Measurements from ENCODE around the gene CFAP43.
"Not testable (repeated sequence)": the region's sequence is repeated elsewhere in the genome, so short reads cannot be mapped to it uniquely, and the experiment has no call there.

CFAP43 gene

DNA sequence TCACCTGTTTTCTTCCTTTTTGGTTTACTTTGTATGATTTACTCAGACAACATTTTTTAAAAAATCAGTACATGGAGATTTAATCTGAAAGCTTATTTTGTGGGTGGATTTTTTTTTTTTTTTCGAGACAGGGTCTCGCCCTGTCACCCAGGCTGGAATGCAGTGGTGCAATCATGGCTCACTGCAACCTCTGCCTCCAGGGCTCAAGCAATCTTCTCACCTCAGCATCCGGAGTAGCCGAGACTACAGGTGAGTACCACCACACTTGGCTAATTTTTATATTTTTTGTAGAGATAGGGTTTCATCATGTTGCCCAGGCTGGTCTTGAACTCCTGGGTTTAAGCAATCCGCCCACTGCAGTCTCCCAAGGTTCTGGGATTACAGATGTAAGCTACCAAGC lies 25.1 kb upstream of the CFAP43 start:
- no peak for DNase-seq (ENCODE audit: low read depth)

DNA sequence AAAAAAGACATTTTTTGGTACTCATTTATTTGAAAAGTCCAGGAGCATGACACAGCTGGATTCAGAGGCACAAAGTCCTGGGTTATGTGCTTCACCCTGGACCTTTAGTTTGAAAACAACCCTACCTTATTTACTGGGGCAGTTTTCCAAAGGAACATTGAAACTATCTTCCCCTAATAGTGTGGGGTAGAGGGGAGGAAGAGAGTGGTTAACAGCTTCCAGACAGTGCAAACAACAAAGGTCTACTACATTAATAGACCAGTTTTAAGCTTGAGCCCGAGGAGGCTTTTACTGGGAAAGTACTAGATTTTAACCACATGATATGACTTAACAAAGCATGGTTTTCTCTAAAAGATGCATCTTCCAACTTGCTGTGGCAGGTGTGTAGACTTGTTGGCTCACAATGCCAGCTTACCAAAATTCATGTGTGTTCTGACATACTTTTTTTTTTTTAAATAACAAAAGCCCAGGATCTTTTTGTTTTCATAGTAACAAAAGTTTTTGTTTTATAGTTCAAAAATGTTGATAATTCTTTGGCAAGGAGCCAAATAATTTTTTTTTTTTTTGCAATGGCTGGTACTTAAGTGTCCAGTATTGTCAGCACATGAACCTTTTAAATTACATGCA lies 24.3 kb upstream of the CFAP43 start:
- DNase-seq (ENCODE audit: low read depth) = no peak

DNA sequence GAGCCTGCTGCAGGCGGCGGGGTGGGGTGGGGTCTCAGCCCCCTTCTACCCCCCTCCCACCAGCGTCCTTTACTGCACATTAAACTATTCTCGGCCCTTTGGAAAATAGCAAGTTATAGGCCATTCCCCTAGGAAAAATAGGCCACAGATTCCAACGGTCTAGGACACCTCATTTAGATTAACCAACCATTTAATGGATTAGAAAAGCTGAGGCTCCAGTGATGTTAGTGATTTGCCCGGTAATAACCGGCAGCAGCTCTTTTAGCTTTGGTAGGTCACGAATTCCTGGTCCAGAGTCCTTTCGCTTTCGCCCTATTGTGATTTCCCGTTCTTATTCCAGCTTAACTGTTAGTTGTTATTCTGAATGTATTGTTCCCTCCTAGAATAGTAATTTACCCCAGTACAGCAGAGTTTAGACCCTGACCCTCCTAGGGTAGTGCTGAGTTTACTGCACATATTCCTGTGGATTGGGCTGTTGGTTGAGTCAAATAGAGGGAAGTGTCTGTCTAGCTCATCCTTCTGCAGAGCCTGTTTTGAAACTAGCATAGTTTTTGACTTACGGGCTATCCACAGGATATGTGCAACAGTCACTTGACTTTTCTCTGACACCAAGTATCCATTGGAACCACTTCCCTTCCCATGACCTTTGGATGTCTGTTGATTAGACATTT lies 23.3 kb upstream of the CFAP43 start:
- no peak for DNase-seq (ENCODE audit: low read depth)

DNA sequence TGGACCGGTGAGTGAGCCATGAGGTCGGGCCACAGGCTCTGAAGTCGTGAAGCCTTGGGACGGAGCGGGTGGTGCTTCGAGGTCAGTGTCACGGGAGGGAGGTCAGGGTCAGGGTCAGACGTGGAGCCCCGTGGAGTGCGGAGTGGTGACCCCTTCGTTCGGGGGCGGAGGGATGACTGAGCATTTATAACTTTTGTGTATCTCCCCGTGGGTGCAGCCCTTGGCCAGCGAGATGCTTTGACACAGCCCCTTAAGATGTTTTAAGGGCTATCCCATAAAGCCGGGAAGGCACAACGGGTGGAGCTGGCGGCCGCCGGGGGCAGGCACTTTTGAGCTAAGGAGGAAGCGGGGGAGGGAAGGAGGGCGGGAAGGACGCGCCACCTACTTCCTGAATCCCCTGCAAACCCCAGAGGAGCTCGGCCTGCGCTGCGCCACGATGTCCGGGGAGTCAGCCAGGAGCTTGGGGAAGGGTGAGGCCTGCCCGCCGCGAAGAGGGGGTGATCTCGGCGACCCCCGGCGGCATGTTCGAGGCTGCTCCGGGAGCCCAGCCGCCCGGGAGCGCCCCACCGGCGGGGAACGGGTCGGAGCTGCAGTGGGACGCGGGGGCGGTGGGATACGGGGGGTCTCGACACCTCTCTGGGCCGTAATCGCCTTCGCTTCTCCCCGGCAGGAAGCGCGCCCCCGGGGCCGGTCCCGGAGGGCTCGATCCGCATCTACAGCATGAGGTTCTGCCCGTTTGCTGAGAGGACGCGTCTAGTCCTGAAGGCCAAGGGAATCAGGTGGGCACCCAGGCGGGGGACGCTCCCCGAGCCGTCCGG lies 22.5 kb upstream of the CFAP43 start, which contains the start of gene GSTO1:
GSTO1 (plus strand) TSS at position 400 of the 818 bp plus-strand sequence; CDS start at position 437, 37 bp downstream.
- DNase-seq (ENCODE audit: low read depth) = no peak

DNA sequence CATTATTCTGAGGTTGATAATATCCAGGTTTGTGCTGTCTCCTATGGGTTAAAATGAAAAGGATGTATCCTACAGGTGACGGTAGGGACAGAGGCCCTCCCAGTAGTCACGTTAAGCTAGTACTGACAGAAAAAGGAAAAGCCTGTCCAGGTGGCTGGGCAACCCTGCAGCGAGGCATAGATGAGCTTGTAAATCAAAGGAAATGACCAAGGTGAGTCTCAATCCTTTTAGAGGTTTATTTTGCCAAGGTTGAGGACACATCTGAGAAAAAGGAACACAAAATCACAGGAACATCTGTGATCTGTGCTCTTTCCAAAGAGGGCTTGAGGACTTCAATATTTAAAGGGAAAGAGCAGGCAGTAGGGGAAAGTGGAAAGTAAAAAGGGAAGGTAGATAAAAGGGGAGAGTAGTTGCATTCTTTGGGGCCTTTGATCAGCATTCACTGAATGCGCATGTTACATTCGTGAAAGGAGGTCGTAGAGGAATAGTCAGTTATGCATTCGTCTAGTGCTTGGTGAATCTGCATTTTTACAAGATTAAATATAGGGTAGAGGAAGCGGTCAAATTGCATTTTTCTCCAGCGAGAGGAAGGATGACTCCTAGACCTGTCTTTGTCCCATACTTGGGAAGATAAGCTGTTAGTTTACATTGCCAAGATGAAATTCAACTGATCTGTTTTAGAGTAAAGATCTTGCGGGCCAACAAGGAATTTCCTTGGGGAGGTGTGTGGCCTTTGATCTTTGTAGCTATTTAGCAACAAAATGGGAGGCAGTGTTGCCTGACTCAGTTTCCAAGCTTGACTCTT lies 21.6 kb upstream of the CFAP43 start:
- no peak for DNase-seq (ENCODE audit: low read depth)

DNA sequence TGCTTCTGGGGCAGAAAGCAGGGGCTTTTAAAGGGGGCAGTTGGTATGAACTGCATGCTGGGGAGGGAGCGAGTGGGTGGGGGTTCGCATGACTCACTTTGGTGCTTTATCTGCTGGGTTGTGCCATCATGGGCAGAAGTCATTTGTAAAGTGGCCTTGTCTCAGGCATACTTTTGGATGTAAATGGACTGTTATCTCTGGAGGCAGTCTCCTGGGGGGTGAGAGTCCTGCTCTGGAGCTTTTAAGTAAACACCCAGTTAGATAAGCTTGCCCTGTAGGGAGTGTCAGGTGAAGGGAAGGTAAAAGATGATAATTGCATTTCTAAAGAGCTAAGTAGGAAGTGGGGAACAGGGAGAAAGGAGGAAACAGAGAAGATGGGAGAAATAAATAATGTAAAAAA lies 20.9 kb upstream of the CFAP43 start:
- no peak for DNase-seq (ENCODE audit: low read depth)

DNA sequence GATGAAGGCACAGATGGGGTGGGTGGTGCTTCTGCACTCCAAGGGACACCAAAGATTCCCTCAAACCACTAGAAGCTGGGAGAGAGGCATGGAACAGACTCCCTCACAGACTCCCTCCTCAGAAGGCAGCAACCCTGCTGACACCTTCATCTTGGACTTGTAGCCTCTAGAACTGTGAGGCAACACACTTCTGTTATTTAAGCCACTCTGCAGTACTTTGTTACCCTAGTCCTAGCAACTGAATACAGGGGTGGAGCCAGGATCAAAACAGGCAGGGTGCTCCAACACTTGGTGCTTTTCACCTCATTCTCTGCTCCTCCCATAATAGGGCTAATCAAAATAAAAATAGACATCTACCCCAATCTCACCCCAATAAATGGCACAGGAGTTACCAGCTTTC lies 20.2 kb upstream of the CFAP43 start:
- DNase-seq (ENCODE audit: low read depth) = no peak

DNA sequence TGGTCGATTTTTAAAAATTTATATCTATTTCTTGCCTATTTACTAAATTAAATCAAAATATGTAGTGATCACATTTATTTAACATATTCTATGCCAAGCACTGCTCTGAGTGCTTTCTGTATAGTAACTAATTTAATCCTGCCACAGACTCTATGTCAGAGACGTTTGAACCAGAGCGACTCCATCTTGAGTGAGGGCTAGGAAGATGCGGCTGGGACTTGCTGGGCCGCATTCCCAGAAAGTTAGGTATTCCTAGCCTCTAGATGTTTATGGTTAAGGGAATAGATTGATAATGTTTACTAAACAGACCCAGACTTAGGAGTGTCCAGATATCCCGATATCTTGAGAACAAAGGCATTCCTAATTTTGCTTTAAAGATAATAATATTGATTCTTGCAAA lies 19.3 kb upstream of the CFAP43 start:
- DNase-seq (ENCODE audit: low read depth) = no peak

DNA sequence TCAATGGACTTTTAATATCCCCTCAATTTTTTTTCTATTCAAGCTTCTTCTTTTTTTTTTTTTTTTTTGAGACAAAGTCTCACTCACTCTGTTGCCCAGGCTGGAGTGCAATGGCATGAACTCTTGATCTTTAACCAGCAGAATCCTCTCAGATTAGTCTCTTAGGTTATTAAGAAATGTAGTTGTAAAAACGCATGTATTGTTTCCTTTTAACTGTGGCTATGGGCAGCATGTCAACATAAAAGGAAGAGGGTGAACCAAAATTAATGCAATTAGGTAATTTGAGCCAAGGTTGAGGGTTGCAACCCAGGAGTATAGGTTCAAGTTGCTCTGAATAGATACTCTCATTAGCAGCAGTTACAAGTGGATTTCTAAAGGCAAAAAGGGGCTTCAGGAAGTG lies 18.2 kb upstream of the CFAP43 start:
- DNase-seq (ENCODE audit: low read depth) = no peak

DNA sequence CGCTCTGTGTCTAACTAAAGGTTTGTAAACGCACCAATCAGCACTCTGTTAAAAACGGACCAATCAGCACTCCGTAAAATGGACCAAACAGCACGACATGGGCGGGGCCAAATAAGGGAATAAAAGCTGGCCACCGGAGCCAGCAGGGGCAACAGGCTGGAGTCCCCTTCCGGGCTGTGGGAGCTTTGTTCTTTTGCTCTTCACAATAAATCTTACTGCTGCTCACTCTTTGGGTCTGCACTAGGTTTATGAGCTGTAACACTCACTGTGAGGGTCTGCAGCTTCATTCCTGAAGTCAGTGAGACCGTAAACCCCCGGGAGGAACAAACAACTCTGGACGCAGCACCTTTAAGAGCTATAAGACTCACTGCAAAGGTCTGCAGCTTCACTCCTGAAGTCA lies 16.8 kb upstream of the CFAP43 start:
- not testable (repeated sequence) for DNase-seq (ENCODE audit: low read depth)

DNA sequence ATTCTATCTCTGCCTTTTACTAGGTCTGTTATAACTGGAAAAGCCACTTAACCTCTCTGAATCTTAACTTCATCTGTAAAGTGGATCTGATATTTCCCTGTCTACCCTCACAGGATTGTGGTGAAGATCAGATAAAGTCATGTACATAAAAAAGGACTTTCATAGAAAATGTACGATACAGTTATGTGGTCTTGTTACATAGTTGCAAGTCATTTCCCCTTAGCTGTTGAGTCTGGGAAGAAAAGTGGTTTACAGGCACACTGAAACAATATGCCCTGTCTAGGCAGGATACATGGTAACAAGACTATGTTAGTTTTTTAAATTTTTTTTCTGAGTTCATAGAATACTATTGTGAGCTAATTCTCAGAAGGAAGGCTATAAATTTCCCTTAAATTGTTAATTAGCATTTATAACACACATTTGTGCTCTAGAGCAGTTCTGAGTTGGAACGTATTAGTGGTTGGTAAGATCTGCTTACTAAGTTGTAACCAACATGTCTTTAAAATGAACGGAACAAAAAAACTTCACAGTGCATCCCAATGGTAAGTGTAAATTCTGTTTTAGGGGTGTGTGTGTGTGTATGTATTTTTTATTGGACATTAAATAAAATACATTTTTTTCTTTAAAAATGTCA lies 15.5 kb upstream of the CFAP43 start:
- DNase-seq (ENCODE audit: low read depth) = no peak

DNA sequence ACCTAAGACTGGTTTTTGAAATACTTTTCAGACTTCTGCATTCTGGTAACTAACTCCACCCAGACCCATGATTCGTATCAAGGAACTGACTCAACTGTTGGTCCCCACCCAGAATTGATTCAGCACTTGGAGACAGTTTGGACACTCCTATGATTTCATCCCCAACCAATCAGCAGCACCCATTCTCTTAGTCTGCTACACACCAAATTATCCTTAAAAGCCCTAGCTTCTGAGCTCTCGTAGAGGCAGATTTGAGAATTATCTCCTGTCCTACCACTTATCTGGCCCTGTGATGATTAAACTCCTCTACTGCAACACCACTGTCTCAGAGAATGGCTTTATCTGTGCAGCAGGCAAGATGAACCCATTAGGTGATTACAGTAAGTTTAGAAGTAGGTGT lies 14.8 kb upstream of the CFAP43 start:
- DNase-seq (ENCODE audit: low read depth) = no peak

DNA sequence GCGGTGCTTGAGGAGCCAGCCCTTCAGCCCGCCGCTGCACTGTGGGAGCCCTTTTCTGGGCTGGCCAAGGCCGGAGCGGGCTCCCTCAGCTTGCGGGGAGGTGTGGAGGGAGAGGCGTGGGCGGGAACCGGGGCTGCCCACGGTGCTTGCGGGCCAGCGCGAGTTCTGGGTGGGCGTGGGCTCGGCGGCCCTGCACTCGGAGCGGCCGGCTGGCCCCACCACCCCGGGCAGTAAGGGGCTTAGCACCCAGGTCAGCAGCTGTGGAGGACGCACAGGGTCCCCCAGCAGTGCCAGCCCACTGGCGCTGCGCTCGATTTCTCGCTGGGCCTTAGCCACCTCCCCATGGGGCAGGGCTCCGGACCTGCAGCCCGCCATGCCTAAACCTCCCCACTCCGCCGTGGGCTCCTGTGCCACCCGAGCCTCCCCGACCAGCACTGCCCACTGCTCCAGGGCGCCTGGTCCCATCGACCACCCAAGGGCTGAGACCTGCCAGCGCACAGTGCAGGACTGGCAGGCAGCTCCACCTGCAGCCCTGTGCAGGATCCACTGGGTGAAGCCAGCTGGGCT lies 13.0 kb upstream of the CFAP43 start:
- DNase-seq (ENCODE audit: low read depth) = no peak

DNA sequence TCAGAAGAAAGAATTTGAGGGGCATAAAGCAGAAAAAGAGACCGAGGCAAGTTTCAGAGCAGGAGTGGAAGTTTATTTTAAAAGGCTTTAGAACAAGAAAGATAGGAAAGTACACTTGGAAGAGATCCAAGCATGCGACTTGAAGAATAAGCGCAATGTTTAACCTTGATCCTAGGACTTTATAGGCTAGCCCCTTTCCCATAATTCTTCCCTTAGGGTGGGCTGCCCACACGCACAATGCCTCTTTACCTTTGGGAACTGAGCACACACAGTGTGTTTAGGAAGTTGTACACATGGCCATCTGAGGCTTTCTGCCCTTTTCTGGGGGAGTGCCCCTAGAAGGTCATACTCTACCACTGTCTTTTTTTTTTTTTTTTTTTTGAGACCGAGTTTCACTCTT lies 11.3 kb upstream of the CFAP43 start:
- DNase-seq (ENCODE audit: low read depth) = no peak

DNA sequence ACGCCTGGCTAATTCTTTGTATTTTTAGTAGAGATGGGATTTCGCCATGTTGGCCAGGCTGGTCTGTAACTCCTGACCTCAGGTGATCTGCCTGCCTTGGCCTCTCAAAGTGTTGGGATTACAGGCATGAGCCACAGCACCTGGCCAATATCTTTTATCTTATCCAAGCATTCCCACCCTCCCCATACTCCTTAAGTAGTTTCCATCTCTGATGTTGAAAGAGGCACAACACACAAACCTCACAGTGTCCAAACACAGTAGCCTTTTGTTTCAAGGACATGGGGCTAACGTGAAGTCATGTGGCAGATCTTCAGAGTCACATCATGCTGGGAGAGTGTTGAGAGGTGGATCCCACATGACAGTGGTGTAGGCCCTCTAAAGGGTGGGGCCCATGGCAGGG lies 10.8 kb upstream of the CFAP43 start:
- not testable (repeated sequence) for DNase-seq (ENCODE audit: low read depth)

DNA sequence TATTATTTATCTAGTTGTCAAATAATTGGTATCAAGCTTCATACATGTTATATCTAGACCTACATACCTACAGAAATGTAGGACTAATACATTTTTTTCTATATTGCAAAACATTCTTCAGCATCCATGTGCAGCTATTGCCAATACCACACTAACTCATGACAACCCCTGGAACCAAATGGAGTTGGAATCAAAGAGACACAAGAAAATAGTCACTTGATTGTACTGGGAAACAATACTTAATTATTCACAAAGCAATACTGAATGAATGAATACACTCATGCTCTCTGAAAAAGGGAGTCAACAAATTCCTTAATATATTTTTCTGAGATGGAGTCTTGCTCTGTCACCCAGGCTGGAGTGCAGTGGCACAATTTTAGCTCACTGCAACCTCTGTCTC lies 10.4 kb upstream of the CFAP43 start:
- DNase-seq (ENCODE audit: low read depth) = no peak

DNA sequence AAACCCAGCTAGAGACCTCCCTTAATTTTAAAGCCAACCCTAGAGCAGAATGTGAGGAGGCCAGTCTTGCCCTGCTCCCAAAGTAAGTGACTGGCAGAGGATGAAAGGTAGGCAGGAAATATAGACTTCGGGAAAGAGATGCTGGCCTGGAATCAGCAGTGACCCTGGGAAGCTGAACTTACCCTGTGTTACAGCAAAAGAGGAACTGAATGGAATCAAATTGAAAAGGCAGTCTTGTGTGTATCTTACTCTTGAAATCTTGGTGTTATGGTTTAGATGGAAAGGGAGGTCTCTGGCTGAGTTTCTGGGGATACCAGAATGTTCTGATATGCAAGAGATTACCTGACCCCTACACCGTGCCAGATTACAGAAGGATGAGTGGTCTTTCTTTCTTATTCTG lies 7.9 kb upstream of the CFAP43 start:
- DNase-seq (ENCODE audit: low read depth) = no peak

DNA sequence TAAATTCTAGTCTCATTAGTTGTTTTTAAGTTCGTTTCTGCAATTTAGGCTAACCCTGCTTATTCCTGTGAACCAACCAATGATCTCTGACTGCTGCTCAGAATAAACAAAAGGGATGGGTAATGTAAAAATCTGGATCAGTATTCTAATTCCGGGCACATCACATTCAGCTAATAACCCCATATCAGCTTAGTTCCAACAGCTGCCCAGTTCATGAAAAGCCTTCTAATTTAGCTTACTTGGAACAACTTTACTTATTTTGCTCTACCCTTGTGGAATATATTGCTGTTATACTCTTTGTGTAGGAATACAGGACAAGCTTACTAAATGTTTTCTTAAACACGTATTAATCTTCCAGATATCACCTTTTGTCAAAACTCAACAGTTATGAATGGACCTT lies 3.6 kb upstream of the CFAP43 start:
- DNase-seq (ENCODE audit: low read depth) = no peak

DNA sequence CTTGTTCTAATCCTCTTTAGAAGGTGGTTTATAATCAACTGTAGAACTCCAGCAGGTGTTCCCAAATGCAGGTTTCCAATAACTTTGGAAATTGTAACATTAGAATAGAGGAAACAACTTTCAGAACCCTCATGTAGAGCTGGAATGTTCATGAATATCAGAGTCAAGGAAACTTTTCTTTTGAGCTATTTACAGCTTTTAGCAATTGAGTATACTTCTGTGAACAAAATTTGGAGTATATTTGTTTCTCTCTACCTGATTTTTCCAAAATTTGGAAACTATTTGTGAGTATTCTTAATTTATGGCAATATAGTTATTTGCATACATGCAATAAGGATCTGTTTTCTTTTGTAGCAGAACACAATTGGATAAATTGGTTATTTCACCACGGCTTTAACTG lies 2.8 kb upstream of the CFAP43 start:
- no peak for DNase-seq (ENCODE audit: low read depth)

DNA sequence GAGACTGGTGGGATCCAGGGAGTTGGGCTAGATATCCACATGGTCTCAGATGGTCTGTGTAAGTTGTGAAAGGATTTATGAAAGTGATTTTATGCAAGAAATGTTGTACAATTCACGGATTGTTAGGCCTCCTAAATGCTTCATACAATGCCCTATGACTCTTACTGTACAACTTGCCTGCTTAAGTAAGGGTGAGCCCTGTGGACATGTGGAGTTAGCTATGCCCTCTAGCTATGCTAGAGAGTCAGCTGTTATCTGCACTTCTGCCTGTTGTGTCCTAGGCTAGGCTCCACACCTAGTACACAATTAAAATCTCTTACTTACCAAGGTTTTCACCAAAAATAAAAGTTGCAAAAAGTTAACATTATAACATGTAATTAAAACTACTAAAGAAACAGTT lies 1.7 kb upstream of the CFAP43 start:
- DNase-seq (ENCODE audit: low read depth) = no peak

DNA sequence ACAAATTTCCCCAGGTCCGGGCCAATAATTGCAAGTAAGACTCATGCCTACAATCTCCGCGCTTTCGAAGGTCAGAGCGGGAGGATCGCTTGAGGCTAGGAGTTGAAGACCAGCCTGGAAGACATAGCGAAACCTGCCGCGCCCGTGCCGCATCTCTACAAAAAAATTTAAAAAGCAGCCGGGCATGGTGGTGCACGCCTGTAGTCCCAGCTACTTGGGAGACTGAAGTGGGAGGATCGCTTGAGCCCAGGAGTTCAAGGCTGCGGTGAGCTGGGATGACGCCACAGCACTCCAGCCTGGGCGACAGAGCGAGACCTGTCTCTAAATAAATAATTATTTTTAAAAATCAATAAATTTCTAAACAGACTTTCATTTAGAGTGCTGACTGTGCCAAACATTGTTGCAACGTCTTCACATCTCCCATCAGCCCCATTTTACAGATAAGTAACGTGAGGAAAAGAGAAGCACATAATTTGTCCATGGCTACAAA lies 494 bp upstream of the CFAP43 start:
- no peak for DNase-seq (ENCODE audit: low read depth)

Measured in stimulated activated CD8-positive, alpha-beta memory T cell treated with anti-CD3 and anti-CD28 coated beads, Interleukin-12 subunit alpha, Interleukin-12 subunit beta, amount 100 ng/mL, for 4 hours (primary cell).